T-cell (primary cell): ENCODE results near the gene QSOX2. TPM values are rescaled to one million over a fixed set of nuclear protein-coding genes. Genes with fewer than 3 reads are reported as not detected.
A peak's percentile ranks its signal among the peaks of the same experiment; 100 is the strongest.

Experiments used
- ATAC-seq, 4 experiments: fragments of 200-7000 bp in 3 of 4; fragments of 150-1000 bp in 1 of 4; cut with Tn5 transposase; replicated peaks in 1 of 4; 1 replicate in 3 of 4; 2 replicates in 1 of 4; pipeline ENCODE4 v1.10.0; 2021; ENCODE audit warnings: moderate library complexity in 3 of 4, mild to moderate bottlenecking in 2 of 4, moderate number of reproducible peaks in 1 of 4
- CTCF ChIA-PET, 2 donors: fragments of 300-600 bp; sonication (Branson Sonifier 250); formaldehyde crosslinking; loops; one replicate each; lab custom pipeline; 2022; ENCODE audit warnings: antibody characterized with exemption in 2 of 2; lab: Charles Lee
- POLR2A ChIA-PET, 2 donors: fragments of 300-600 bp; sonication (Branson Sonifier 250); formaldehyde crosslinking; loops; one replicate each; lab custom pipeline; 2022; ENCODE audit warnings: antibody characterized with exemption in 2 of 2; lab: Charles Lee
- DNase-seq, 35 experiments: peaks; one replicate each; pipeline versions ENCODE4 v3.0.0 to v3.0.0-alpha.2; 2013 to 2023
- H3K27ac ChIP-seq: one replicate; pipeline ENCODE4 v1.5.1; 2013; ENCODE audit warnings: low read length
- H3K27me3 ChIP-seq, 2 experiments: replicated peaks in 1 of 2; 1 replicate in 1 of 2; 2 replicates in 1 of 2; pipeline versions ENCODE4 v1.6.1 to v1.7.0; 2013; ENCODE audit warnings: low read length in 1 of 2, mixed read lengths in 1 of 2; ENCODE audit not compliant: control insufficient read depth in 2 of 2, insufficient read depth in 2 of 2; ENCODE audit errors: extremely low read depth in 1 of 2
- H3K36me3 ChIP-seq, 2 donors: 1 replicate in 1 of 2; 2 replicates in 1 of 2; pipeline versions ENCODE4 v1.6.1 to v1.7.0; 2013; ENCODE audit warnings: low read length in 1 of 2; ENCODE audit not compliant: control insufficient read depth in 2 of 2, insufficient read depth in 1 of 2; ENCODE audit errors: extremely low read depth in 1 of 2
- H3K4me1 ChIP-seq, 2 experiments: 1 replicate in 1 of 2; 2 replicates in 1 of 2; pipeline versions ENCODE4 v1.6.1 to v1.7.0; 2013; ENCODE audit warnings: low read length in 2 of 2, mixed read lengths in 1 of 2; ENCODE audit not compliant: insufficient read depth in 2 of 2, control insufficient read depth in 1 of 2; ENCODE audit errors: extremely low read depth in 1 of 2
- H3K4me3 ChIP-seq, 2 donors: 1 replicate in 1 of 2; 2 replicates in 1 of 2; pipeline versions ENCODE4 v1.5.1 to v1.7.0; 2013; ENCODE audit warnings: mild to moderate bottlenecking in 2 of 2, low read length in 1 of 2, moderate library complexity in 1 of 2; ENCODE audit not compliant: control insufficient read depth in 1 of 2; ENCODE audit errors: extremely low read depth in 1 of 2
- H3K9me3 ChIP-seq: 2 replicates; pipeline ENCODE4 v1.7.0; 2013
- H3K27ac Mint-ChIP-seq, 2 donors: one replicate each; pipeline ENCODE4 v1.8.0; 2020 to 2021; ENCODE audit warnings: mild to moderate bottlenecking in 2 of 2, mixed read lengths in 2 of 2
- H3K27me3 Mint-ChIP-seq, 2 donors: one replicate each; pipeline ENCODE4 v1.8.0; 2021 to 2022; ENCODE audit warnings: mixed read lengths in 2 of 2
- H3K36me3 Mint-ChIP-seq: one replicate; pipeline ENCODE4 v1.8.0; 2021; ENCODE audit warnings: mixed read lengths
- H3K4me1 Mint-ChIP-seq, 3 donors: one replicate each; pipeline ENCODE4 v1.8.0; 2020 to 2022; ENCODE audit warnings: mixed read lengths in 3 of 3, mild to moderate bottlenecking in 1 of 3
- H3K4me3 Mint-ChIP-seq, 3 donors: one replicate each; pipeline ENCODE4 v1.8.0; 2020 to 2022; ENCODE audit warnings: mild to moderate bottlenecking in 3 of 3, mixed read lengths in 3 of 3, moderate library complexity in 3 of 3
- H3K9me3 Mint-ChIP-seq, 3 donors: one replicate each; pipeline ENCODE4 v1.8.0; 2020 to 2022; ENCODE audit warnings: mixed read lengths in 3 of 3
- WGBS: methylation state at CpG from one replicate; pipeline ENCODE4 v1.1.5; 2013; ENCODE audit warnings: missing lambda C conversion rate; ENCODE audit not compliant: insufficient coverage; 5-methylcytosine and 5-hydroxymethylcytosine counted together
- total RNA-seq, 35 experiments: library from RNA in 6 of 35; stranded (reverse) in 6 of 35; fragments of 120-200 nt in 1 of 35; gene quantifications; one replicate each; pipeline versions ENCODE4 v1.2.1 to v1.2.4 and lab custom pipeline; 2013 to 2026

QSOX2 gene
- total RNA-seq, 5 donors from 2014 or later (not counting 1 experiment from before 2014, with no cell fraction given) = 14.1 to 19.4 (median 17.0) TPM

- ChIA-PET POLR2A (no interaction called here), CTCF (no interaction called here)
- H3K4me1 ChIP-seq = no peaks in the 10 kb centered on the region
- H3K36me3 ChIP-seq = no peaks in the 10 kb centered on the region
- no peaks in the 10 kb centered on the region for H3K9me3 ChIP-seq
- no peak overlapping the region for H3K4me3 Mint-ChIP-seq
- no peak for ATAC-seq
- no peaks in the 10 kb centered on the region for H3K9me3 Mint-ChIP-seq
- H3K4me3 ChIP-seq = no peak overlapping the region
- no peak overlapping the region for H3K27ac ChIP-seq
- H3K27me3 Mint-ChIP-seq = peaks cover 23 to 57% of the 10 kb centered on the region in 2 donors
- peaks cover 0 to 2% (median 0%) of the 10 kb centered on the region in 3 donors for H3K4me1 Mint-ChIP-seq
- 47% methylated on average over 12 of the region's 30 CpGs for WGBS
- H3K36me3 Mint-ChIP-seq = no peaks in the 10 kb centered on the region
- peaks cover 3 to 89% of the 10 kb centered on the region in 2 experiments for H3K27me3 ChIP-seq
- peak overlapping the region in 1 of 2 donors; percentile 32 for H3K27ac Mint-ChIP-seq
- DNase-seq = no peak
Measured at GRCh38 chr9:136191099-136191959, 54.3 kb downstream of the QSOX2 start.

DNA sequence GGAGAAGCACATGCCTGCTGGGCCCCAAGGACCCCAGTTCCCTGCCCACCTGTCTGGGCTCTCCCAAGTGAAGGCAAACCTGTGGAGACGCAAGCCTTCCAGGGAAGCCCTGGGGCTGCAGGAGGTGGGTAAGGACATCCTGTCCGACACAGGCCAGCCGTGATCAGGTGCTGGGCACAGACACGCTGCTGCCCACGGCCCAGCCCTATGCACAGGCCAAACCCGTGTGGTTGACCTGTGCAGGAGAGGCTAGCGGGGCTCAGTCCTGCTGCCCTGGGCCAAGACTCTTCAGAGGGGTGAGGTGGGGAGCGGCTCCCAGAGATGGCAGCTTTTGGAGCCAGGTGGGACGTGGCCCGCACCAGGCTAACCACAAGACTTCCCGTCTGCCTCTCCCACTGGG lies 55.0 kb downstream of the QSOX2 start:
- ChIA-PET POLR2A (no interaction called here), CTCF (no interaction called here)
- H3K4me1 Mint-ChIP-seq = no peaks in the 10 kb centered on the region
- no peaks in the 10 kb centered on the region for H3K4me1 ChIP-seq
- H3K27ac Mint-ChIP-seq = no peak overlapping the region
- H3K9me3 Mint-ChIP-seq = no peaks in the 10 kb centered on the region
- 63% methylated on average over 9 of the region's 11 CpGs for WGBS
- no peak overlapping the region for H3K27ac ChIP-seq
- DNase-seq (no peak), ATAC-seq (no peak)
- H3K36me3 Mint-ChIP-seq = no peaks in the 10 kb centered on the region
- H3K4me3 ChIP-seq = no peak overlapping the region
- H3K27me3 ChIP-seq = peaks cover 3 to 87% of the 10 kb centered on the region in 2 experiments
- no peaks in the 10 kb centered on the region for H3K36me3 ChIP-seq
- no peaks in the 10 kb centered on the region for H3K9me3 ChIP-seq
- no peak overlapping the region for H3K4me3 Mint-ChIP-seq
- H3K27me3 Mint-ChIP-seq = peaks cover 18 to 52% of the 10 kb centered on the region in 2 donors

- Histone ChIP-seq H3K27ac (no peak overlapping the region), H3K27me3 (peaks cover 3 to 86% of the 10 kb centered on the region in 2 experiments), H3K36me3 (no peaks in the 10 kb centered on the region), H3K4me1 (no peaks in the 10 kb centered on the region), H3K4me3 (no peak overlapping the region), H3K9me3 (no peaks in the 10 kb centered on the region)
- no peak overlapping the region for H3K27ac Mint-ChIP-seq
- no peak overlapping the region for H3K4me3 Mint-ChIP-seq
- H3K36me3 Mint-ChIP-seq = no peaks in the 10 kb centered on the region
- POLR2A ChIA-PET = no interaction called here
- 85% methylated on average over 2 of the region's 7 CpGs for WGBS
- CTCF ChIA-PET = no interaction called here
- no peaks in the 10 kb centered on the region for H3K4me1 Mint-ChIP-seq
- ATAC-seq = no peak
- no peaks in the 10 kb centered on the region for H3K9me3 Mint-ChIP-seq
- no peak for DNase-seq
- H3K27me3 Mint-ChIP-seq = peaks cover 18 to 53% of the 10 kb centered on the region in 2 donors
Measured at GRCh38 chr9:136190237-136190601, 55.4 kb downstream of the QSOX2 start.

- Mint-ChIP-seq H3K4me3 (no peak overlapping the region), H3K4me1 (no peaks in the 10 kb centered on the region), H3K27me3 (peaks cover 19 to 52% of the 10 kb centered on the region in 2 donors), H3K36me3 (no peaks in the 10 kb centered on the region), H3K27ac (no peak overlapping the region), H3K9me3 (no peaks in the 10 kb centered on the region)
- Histone ChIP-seq H3K4me1 (no peaks in the 10 kb centered on the region), H3K27ac (no peak overlapping the region), H3K9me3 (no peaks in the 10 kb centered on the region), H3K36me3 (no peaks in the 10 kb centered on the region), H3K4me3 (no peak overlapping the region), H3K27me3 (peaks cover 3 to 86% of the 10 kb centered on the region in 2 experiments)
- WGBS = 32% methylated on average over 15 of the region's 28 CpGs
- ChIA-PET POLR2A (no interaction called here), CTCF (no interaction called here)
- ATAC-seq (no peak), DNase-seq (no peak)
Measured at GRCh38 chr9:136189394-136190236, 56.0 kb downstream of the QSOX2 start.

DNA sequence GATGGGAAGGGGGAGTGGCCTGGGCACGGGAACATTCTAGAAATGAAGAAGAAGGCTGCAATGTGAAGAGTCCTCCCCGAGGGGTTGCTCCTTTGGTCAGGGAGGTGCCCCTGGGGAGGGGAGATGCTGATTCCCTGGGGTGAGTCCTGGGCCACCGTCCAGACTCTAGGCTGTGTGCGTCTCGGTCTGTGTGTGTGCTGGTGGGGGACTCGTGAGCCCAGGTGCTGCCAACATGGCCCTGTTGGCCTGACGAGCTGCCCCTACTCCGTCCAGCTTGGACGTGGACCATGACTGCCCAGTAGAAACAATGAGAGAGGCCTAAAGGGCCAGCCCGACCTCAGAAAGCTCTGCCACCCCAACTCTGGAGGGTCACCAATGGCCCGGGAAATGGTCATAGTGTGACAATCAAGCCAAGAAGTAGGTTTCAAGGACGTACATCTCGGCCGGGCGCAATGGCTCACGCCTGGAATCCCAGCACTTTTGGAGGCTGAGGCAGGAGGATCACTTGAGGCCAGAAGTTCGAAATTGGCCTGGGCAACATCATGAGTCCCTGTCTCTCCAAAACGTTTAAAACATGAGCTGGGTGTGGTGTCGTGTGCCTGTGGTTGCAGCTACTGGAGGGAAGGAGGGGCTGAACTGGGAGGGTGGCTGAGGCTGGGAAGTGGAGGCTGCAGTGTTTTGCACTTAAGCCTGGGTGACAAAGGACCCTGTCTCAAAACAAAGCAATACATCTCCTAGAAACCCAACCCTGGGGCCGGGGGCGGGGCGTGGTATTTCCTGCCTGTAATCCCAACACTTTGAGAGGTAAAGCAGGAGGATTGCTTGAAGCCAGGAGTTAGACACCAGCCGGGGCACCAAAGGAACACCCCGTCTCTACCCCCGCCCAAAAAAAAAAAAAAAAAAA lies 57.7 kb downstream of the QSOX2 start:
- CTCF ChIA-PET = no interaction called here
- 75% methylated on average over 17 of the region's 25 CpGs for WGBS

DNA sequence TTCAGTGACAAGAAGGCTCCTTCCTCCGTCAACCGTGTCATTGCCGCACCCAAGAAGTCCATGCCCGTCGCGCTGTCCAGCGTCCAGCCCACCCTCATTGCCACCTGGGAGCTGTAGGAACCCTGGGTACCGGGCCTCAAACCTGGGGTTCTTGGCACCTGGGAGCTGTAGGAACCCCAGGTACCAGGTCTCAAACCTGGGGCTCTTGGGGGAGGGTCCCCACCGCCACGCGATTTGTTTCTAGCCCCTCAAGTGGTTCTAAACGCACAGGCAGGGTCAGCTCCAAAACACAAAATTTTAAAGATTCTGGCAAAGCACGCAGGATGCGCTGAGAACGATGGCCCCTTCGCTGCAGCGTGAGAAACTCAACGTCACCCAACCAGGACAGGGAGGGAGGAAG lies 58.4 kb downstream of the QSOX2 start:
- WGBS = 95% methylated on average over 15 of the region's 18 CpGs
- ChIA-PET POLR2A (no interaction called here), CTCF (no interaction called here)
- Histone ChIP-seq H3K27me3 (peaks cover 3 to 88% of the 10 kb centered on the region in 2 experiments), H3K27ac (no peak overlapping the region), H3K4me1 (no peaks in the 10 kb centered on the region), H3K9me3 (no peaks in the 10 kb centered on the region), H3K4me3 (no peak overlapping the region), H3K36me3 (no peaks in the 10 kb centered on the region)
- Mint-ChIP-seq H3K4me3 (no peak overlapping the region), H3K27ac (no peak overlapping the region), H3K9me3 (no peaks in the 10 kb centered on the region), H3K27me3 (peaks cover 20 to 56% of the 10 kb centered on the region in 2 donors), H3K4me1 (no peaks in the 10 kb centered on the region), H3K36me3 (no peaks in the 10 kb centered on the region)
- no peak for DNase-seq
- ATAC-seq = no peak

More for the DNA sequence above, 57.7 kb downstream of the QSOX2 start:
- Histone ChIP-seq H3K27ac (no peak overlapping the region), H3K36me3 (no peaks in the 10 kb centered on the region), H3K9me3 (no peaks in the 10 kb centered on the region), H3K27me3 (peaks cover 3 to 87% of the 10 kb centered on the region in 2 experiments), H3K4me3 (no peak overlapping the region), H3K4me1 (no peaks in the 10 kb centered on the region)
- Mint-ChIP-seq H3K9me3 (no peaks in the 10 kb centered on the region), H3K27ac (no peak overlapping the region), H3K36me3 (no peaks in the 10 kb centered on the region), H3K4me3 (no peak overlapping the region), H3K4me1 (no peaks in the 10 kb centered on the region), H3K27me3 (peaks cover 20 to 57% of the 10 kb centered on the region in 2 donors)
- no peak for DNase-seq
- POLR2A ChIA-PET = no interaction called here
- no peak for ATAC-seq
